ENCODE measurements around the gene GATAD2A. TPM values are rescaled to one million over a fixed set of nuclear protein-coding genes. Genes with fewer than 3 reads are reported as not detected.

Gene GATAD2A
- total and polyA plus RNA-seq, 2 of the 8 experiments (the other 6 are each of a cell fraction or from before 2014, with no cell fraction given): 38.4 to 205 TPM

MicroRNAs encoded within 50 kb of the gene (microRNA counts, 767-probe panel; counts per million panel counts)
- microRNA hsa-miR-640: 879 counts per million, percentile 95 among the panel's probes with 10 or more counts

Small RNA genes within 50 kb of the gene (microRNA-seq; reads per million reads assigned to microRNA genes)
- 0 reads per million in 2 experiments for gene MIR640 (ENCODE audit: borderline microRNAs expressed in 2 of 2, borderline number of aligned reads in 2 of 2, borderline replicate concordance in 1 of 2)

Small RNA genes within 50 kb of the gene (small RNA-seq; reads per million reads assigned to genes)
- gene MIR640 (ENCODE audit: insufficient read depth): not detected

Other genes with a start within 250 kb of the GATAD2A start
- gene MEF2B, start 235.4 kb upstream of the GATAD2A start, total RNA-seq (2021; fragmentation: NEBNext Ultra II Directional; extraction: Animal tissue kit (Norgen Biotek cat#: 25700)): 2.8 and 4.1 TPM in 2 replicates
- 3.7 and 17.8 TPM in 2 replicates for gene MEF2B, start 235.4 kb upstream of the GATAD2A start, polyA plus RNA-seq (2011; rRNA removed)
- 15.9 and 20.9 TPM in 2 replicates for gene BORCS8, start 213.5 kb upstream of the GATAD2A start, total RNA-seq (2021; fragmentation: NEBNext Ultra II Directional; extraction: Animal tissue kit (Norgen Biotek cat#: 25700))
- 15.0 and 22.9 TPM in 2 replicates for gene BORCS8, start 213.5 kb upstream of the GATAD2A start, polyA plus RNA-seq (2011; rRNA removed)
- gene RFXANK, start 213.4 kb upstream of the GATAD2A start, total RNA-seq (2021; fragmentation: NEBNext Ultra II Directional; extraction: Animal tissue kit (Norgen Biotek cat#: 25700)): 72.9 and 77.7 TPM in 2 replicates
- 87.5 and 105 TPM in 2 replicates for gene RFXANK, start 213.4 kb upstream of the GATAD2A start, polyA plus RNA-seq (2011; rRNA removed)
- 20.5 and 24.9 TPM in 2 replicates for gene NR2C2AP, start 202.3 kb upstream of the GATAD2A start, total RNA-seq (2021; fragmentation: NEBNext Ultra II Directional; extraction: Animal tissue kit (Norgen Biotek cat#: 25700))
- 16.4 TPM in 2 replicates for gene NR2C2AP, start 202.3 kb upstream of the GATAD2A start, polyA plus RNA-seq (2011; rRNA removed)
- 2.7 and 2.8 TPM in 2 replicates for gene NCAN, start 193.7 kb upstream of the GATAD2A start, total RNA-seq (2021; fragmentation: NEBNext Ultra II Directional; extraction: Animal tissue kit (Norgen Biotek cat#: 25700))
- 2.7 and 3.6 TPM in 2 replicates for gene NCAN, start 193.7 kb upstream of the GATAD2A start, polyA plus RNA-seq (2011; rRNA removed)
- 5.3 and 6.5 TPM in 2 replicates for gene TM6SF2, start 132.4 kb upstream of the GATAD2A start, total RNA-seq (2021; fragmentation: NEBNext Ultra II Directional; extraction: Animal tissue kit (Norgen Biotek cat#: 25700))
- 10.1 and 12.9 TPM in 2 replicates for gene TM6SF2, start 132.4 kb upstream of the GATAD2A start, polyA plus RNA-seq (2011; rRNA removed)
- gene SUGP1, start 85.2 kb upstream of the GATAD2A start, total RNA-seq (2021; fragmentation: NEBNext Ultra II Directional; extraction: Animal tissue kit (Norgen Biotek cat#: 25700)): 65.2 and 70.5 TPM in 2 replicates
- 38.5 and 56.6 TPM in 2 replicates for gene SUGP1, start 85.2 kb upstream of the GATAD2A start, polyA plus RNA-seq (2011; rRNA removed)
- 40.8 TPM in 2 replicates for gene MAU2, start 84.8 kb upstream of the GATAD2A start, total RNA-seq (2021; fragmentation: NEBNext Ultra II Directional; extraction: Animal tissue kit (Norgen Biotek cat#: 25700))
- 32.0 and 43.7 TPM in 2 replicates for gene MAU2, start 84.8 kb upstream of the GATAD2A start, polyA plus RNA-seq (2011; rRNA removed)
- 2.9 and 3.6 TPM in 2 replicates for gene TSSK6, start 109.9 kb downstream of the GATAD2A start, total RNA-seq (2021; fragmentation: NEBNext Ultra II Directional; extraction: Animal tissue kit (Norgen Biotek cat#: 25700))
- 7.8 and 12.1 TPM in 2 replicates for gene TSSK6, start 109.9 kb downstream of the GATAD2A start, polyA plus RNA-seq (2011; rRNA removed)
- gene NDUFA13, start 110.5 kb downstream of the GATAD2A start, total RNA-seq (2021; fragmentation: NEBNext Ultra II Directional; extraction: Animal tissue kit (Norgen Biotek cat#: 25700)): 413 and 425 TPM in 2 replicates
- gene NDUFA13, start 110.5 kb downstream of the GATAD2A start, polyA plus RNA-seq (2011; rRNA removed): 1,105 and 1,309 TPM in 2 replicates
- gene YJEFN3, start 123.2 kb downstream of the GATAD2A start, total RNA-seq (2021; fragmentation: NEBNext Ultra II Directional; extraction: Animal tissue kit (Norgen Biotek cat#: 25700)): 5.0 and 5.7 TPM in 2 replicates
- gene YJEFN3, start 123.2 kb downstream of the GATAD2A start, polyA plus RNA-seq (2011; rRNA removed): 9.4 and 17.2 TPM in 2 replicates
- gene CILP2, start 132.6 kb downstream of the GATAD2A start, total RNA-seq (2021; fragmentation: NEBNext Ultra II Directional; extraction: Animal tissue kit (Norgen Biotek cat#: 25700)): 5.8 and 5.9 TPM in 2 replicates
- gene CILP2, start 132.6 kb downstream of the GATAD2A start, polyA plus RNA-seq (2011; rRNA removed): 4.4 and 8.2 TPM in 2 replicates
- gene PBX4, start 213.0 kb downstream of the GATAD2A start, total RNA-seq (2021; fragmentation: NEBNext Ultra II Directional; extraction: Animal tissue kit (Norgen Biotek cat#: 25700)): 3.3 and 3.4 TPM in 2 replicates
- 3.8 and 8.3 TPM in 2 replicates for gene PBX4, start 213.0 kb downstream of the GATAD2A start, polyA plus RNA-seq (2011; rRNA removed)
- gene LPAR2, start 222.5 kb downstream of the GATAD2A start, total RNA-seq (2021; fragmentation: NEBNext Ultra II Directional; extraction: Animal tissue kit (Norgen Biotek cat#: 25700)): 47.1 and 47.6 TPM in 2 replicates
- 70.2 and 121 TPM in 2 replicates for gene LPAR2, start 222.5 kb downstream of the GATAD2A start, polyA plus RNA-seq (2011; rRNA removed)
- 18.1 and 20.2 TPM in 2 replicates for gene GMIP, start 238.0 kb downstream of the GATAD2A start, total RNA-seq (2021; fragmentation: NEBNext Ultra II Directional; extraction: Animal tissue kit (Norgen Biotek cat#: 25700))
- 5.7 and 8.9 TPM in 2 replicates for gene GMIP, start 238.0 kb downstream of the GATAD2A start, polyA plus RNA-seq (2011; rRNA removed)

Measured in H1 (cell line).